H9 (cell line): Measurements from ENCODE around the gene SLC29A1. TPM values are rescaled to one million over a fixed set of nuclear protein-coding genes. Genes with fewer than 3 reads are reported as not detected.

Experiments used
- DNase-seq: peaks from one replicate; pipeline ENCODE4 v3.0.0-alpha.2; 2017
- H2AFZ ChIP-seq: one replicate; pipeline ENCODE4 v1.6.1; 2013; ENCODE audit warnings: mild to moderate bottlenecking, low read length, control low read depth, moderate library complexity
- H2AK5ac ChIP-seq: 2 replicates; pipeline ENCODE4 v1.6.1; 2013; ENCODE audit warnings: low read length, control low read depth, mixed read lengths; ENCODE audit not compliant: insufficient read length
- H2BK120ac ChIP-seq: one replicate; pipeline ENCODE4 v1.6.1; 2013; ENCODE audit warnings: low read depth, mild to moderate bottlenecking, low read length, control low read depth, inconsistent platforms; ENCODE audit not compliant: poor library complexity, severe bottlenecking
- H2BK12ac ChIP-seq: 2 replicates; pipeline ENCODE4 v1.6.1; 2013; ENCODE audit warnings: low read length, control low read depth, mixed read lengths, low read depth; ENCODE audit not compliant: insufficient read length
- H2BK15ac ChIP-seq: 2 replicates; pipeline ENCODE4 v1.6.1; 2013; ENCODE audit warnings: low read depth, low read length, control low read depth
- H2BK20ac ChIP-seq: one replicate; pipeline ENCODE4 v1.6.1; 2013; ENCODE audit warnings: low read depth, mild to moderate bottlenecking, low read length, control low read depth, inconsistent platforms; ENCODE audit not compliant: poor library complexity, severe bottlenecking
- H2BK5ac ChIP-seq: 2 replicates; pipeline ENCODE4 v1.6.1; 2013; ENCODE audit warnings: low read length, control low read depth, mixed read lengths; ENCODE audit not compliant: insufficient read length
- H3K14ac ChIP-seq: 2 replicates; pipeline ENCODE4 v1.6.1; 2013; ENCODE audit warnings: low read length, control low read depth; ENCODE audit not compliant: insufficient read depth
- H3K18ac ChIP-seq: 2 replicates; pipeline ENCODE4 v1.6.1; 2013; ENCODE audit warnings: low read depth, mild to moderate bottlenecking, mixed read lengths, low read length, control low read depth; ENCODE audit not compliant: insufficient read length
- H3K23ac ChIP-seq: 2 replicates; pipeline ENCODE4 v1.6.1; 2013; ENCODE audit warnings: low read length, control low read depth, mixed read lengths, low read depth; ENCODE audit not compliant: insufficient read length
- H3K23me2 ChIP-seq: 2 replicates; pipeline ENCODE4 v1.6.1; 2013; ENCODE audit warnings: low read depth, mild to moderate bottlenecking, mixed read lengths, low read length, control low read depth; ENCODE audit not compliant: insufficient read length, poor library complexity, severe bottlenecking
- H3K27ac ChIP-seq: 2 replicates; pipeline ENCODE4 v1.5.1; 2013; ENCODE audit warnings: low read length, control low read depth, mixed read lengths, low read depth; ENCODE audit not compliant: insufficient read length
- H3K27me3 ChIP-seq: 2 replicates; pipeline ENCODE4 v1.6.1; 2013; ENCODE audit warnings: low read length, control low read depth, inconsistent platforms; ENCODE audit not compliant: insufficient read depth
- H3K4ac ChIP-seq: 2 replicates; pipeline ENCODE4 v1.6.1; 2013; ENCODE audit warnings: low read depth, mild to moderate bottlenecking, control low read depth, inconsistent platforms, low read length, moderate library complexity
- H3K4me1 ChIP-seq: 2 replicates; pipeline ENCODE4 v1.6.1; 2013; ENCODE audit warnings: low read length, control low read depth, inconsistent platforms; ENCODE audit not compliant: insufficient read depth
- H3K4me2 ChIP-seq: 2 replicates; pipeline ENCODE4 v1.6.1; 2013; ENCODE audit warnings: low read length, control low read depth, mixed read lengths; ENCODE audit not compliant: insufficient read length, insufficient read depth
- H3K56ac ChIP-seq: 2 replicates; pipeline ENCODE4 v1.6.1; 2013; ENCODE audit warnings: low read depth, mild to moderate bottlenecking, mixed read lengths, low read length, control low read depth; ENCODE audit not compliant: insufficient read length
- H3K79me1 ChIP-seq: 2 replicates; pipeline ENCODE4 v1.6.1; 2013; ENCODE audit warnings: low read depth, mild to moderate bottlenecking, moderate library complexity, low read length, control low read depth, inconsistent platforms; ENCODE audit not compliant: insufficient read depth, poor library complexity, severe bottlenecking
- H3K79me2 ChIP-seq: 2 replicates; pipeline ENCODE4 v1.6.1; 2013; ENCODE audit warnings: low read length, control low read depth, inconsistent platforms; ENCODE audit not compliant: insufficient read depth
- H3K9ac ChIP-seq: 2 replicates; pipeline ENCODE4 v1.6.1; 2013; ENCODE audit warnings: low read length, control low read depth, mixed read lengths; ENCODE audit not compliant: insufficient read length; ENCODE audit errors: extremely low read depth
- H3K9me3 ChIP-seq: one replicate; pipeline ENCODE4 v1.6.1; 2013; ENCODE audit warnings: low read depth, low read length, inconsistent platforms; ENCODE audit not compliant: control insufficient read depth
- H3T11ph ChIP-seq: one replicate; pipeline ENCODE4 v1.6.1; 2013; ENCODE audit warnings: mild to moderate bottlenecking, low read length, control low read depth, inconsistent platforms
- H4K20me1 ChIP-seq: one replicate; pipeline ENCODE4 v1.6.1; 2013; ENCODE audit not compliant: control insufficient read depth, insufficient read length, insufficient read depth
- H4K5ac ChIP-seq: 2 replicates; pipeline ENCODE4 v1.6.1; 2013; ENCODE audit warnings: low read depth, mild to moderate bottlenecking, mixed read lengths, low read length, control low read depth; ENCODE audit not compliant: insufficient read length
- H4K8ac ChIP-seq: replicated peaks from 2 replicates; pipeline ENCODE4 v1.6.1; 2013; ENCODE audit warnings: low read length, control low read depth, mixed read lengths, low read depth; ENCODE audit not compliant: insufficient read length
- H4K91ac ChIP-seq: 2 replicates; pipeline ENCODE4 v1.6.1; 2013; ENCODE audit warnings: low read depth, mild to moderate bottlenecking, moderate library complexity, mixed read lengths, low read length, control low read depth; ENCODE audit not compliant: insufficient read length
- H3K27ac Mint-ChIP-seq, 3 experiments: 2 replicates in 2 of 3; 3 replicates in 1 of 3; pipeline ENCODE4 v1.8.0; 2020 to 2021; ENCODE audit warnings: mixed read lengths in 3 of 3, mild to moderate bottlenecking in 1 of 3, moderate library complexity in 1 of 3
- H3K27me3 Mint-ChIP-seq: 2 replicates; pipeline ENCODE4 v1.8.0; 2021; ENCODE audit warnings: low read depth, mild to moderate bottlenecking, moderate library complexity, mixed read lengths
- H3K36me3 Mint-ChIP-seq, 3 experiments: 2 replicates in 2 of 3; 3 replicates in 1 of 3; pipeline ENCODE4 v1.8.0; 2020 to 2021; ENCODE audit warnings: low read depth in 3 of 3, mixed read lengths in 3 of 3; ENCODE audit not compliant: insufficient read depth in 1 of 3
- H3K4me1 Mint-ChIP-seq, 2 experiments: 2 replicates each; pipeline ENCODE4 v1.8.0; 2020; ENCODE audit warnings: mixed read lengths in 2 of 2
- H3K4me3 Mint-ChIP-seq, 2 experiments: 2 replicates in 1 of 2; 3 replicates in 1 of 2; pipeline ENCODE4 v1.8.0; 2020 to 2021; ENCODE audit warnings: mild to moderate bottlenecking in 2 of 2, mixed read lengths in 2 of 2, moderate library complexity in 1 of 2
- H3K9me3 Mint-ChIP-seq, 2 experiments: 2 replicates in 1 of 2; 3 replicates in 1 of 2; pipeline ENCODE4 v1.8.0; 2020; ENCODE audit warnings: mild to moderate bottlenecking in 2 of 2, mixed read lengths in 2 of 2, moderate library complexity in 1 of 2
- WGBS: extraction: QIAGEN DNeasy Blood & Tissue Kit; methylation state at CpG from one replicate; pipeline ENCODE4 v1.1.7; 2013; ENCODE audit warnings: missing lambda C conversion rate, low lambda C conversion rate, mixed read lengths; ENCODE audit not compliant: insufficient read length; ENCODE audit errors: extremely low coverage; 5-methylcytosine and 5-hydroxymethylcytosine counted together
- total RNA-seq: library from RNA; stranded (reverse); gene quantifications from 2 replicates; pipeline ENCODE4 v1.2.1, GENCODE V29; 2021
- TF ChIP-seq, protein P1 (sequence below): fragments of 200-600 bp; sonication (generic); conservative IDR thresholded peaks from 3 replicates; pipeline ENCODE4 v1.8.0; 2021; ENCODE audit warnings: antibody characterized with exemption, mild to moderate bottlenecking

The SLC29A1 gene
- total RNA-seq, 1 experiment from 2014 or later, result 124 TPM

DNA sequence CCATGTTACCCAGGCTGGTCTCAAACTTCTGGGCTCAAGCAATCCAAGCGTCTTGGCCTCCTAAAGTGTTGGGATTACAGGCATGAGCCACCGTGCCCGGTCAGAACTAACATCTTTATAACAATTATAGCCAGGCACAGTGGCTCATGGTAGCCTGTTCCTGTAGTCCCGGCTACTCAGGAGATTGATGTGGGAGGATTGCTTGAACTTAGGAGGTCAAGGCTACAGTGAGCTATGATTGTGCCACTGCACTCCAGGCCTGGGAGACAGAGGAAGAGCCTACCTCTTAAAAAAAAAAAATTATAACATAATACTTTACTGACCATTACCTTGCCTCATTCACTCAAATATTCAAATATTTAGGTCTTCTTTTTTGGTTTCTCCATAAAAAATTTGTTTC is 23.5 kb upstream of the SLC29A1 start:
- DNase-seq, result no peak
- H3K27ac ChIP-seq, result no peak overlapping the region
- H3K4ac ChIP-seq, result no peak overlapping the region
- TF ChIP-seq, protein P1, sequence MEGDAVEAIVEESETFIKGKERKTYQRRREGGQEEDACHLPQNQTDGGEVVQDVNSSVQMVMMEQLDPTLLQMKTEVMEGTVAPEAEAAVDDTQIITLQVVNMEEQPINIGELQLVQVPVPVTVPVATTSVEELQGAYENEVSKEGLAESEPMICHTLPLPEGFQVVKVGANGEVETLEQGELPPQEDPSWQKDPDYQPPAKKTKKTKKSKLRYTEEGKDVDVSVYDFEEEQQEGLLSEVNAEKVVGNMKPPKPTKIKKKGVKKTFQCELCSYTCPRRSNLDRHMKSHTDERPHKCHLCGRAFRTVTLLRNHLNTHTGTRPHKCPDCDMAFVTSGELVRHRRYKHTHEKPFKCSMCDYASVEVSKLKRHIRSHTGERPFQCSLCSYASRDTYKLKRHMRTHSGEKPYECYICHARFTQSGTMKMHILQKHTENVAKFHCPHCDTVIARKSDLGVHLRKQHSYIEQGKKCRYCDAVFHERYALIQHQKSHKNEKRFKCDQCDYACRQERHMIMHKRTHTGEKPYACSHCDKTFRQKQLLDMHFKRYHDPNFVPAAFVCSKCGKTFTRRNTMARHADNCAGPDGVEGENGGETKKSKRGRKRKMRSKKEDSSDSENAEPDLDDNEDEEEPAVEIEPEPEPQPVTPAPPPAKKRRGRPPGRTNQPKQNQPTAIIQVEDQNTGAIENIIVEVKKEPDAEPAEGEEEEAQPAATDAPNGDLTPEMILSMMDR, result no peak
- H3K23me2 ChIP-seq, result no peaks in the 10 kb centered on the region
- no peaks in the 10 kb centered on the region for H3K27me3 ChIP-seq
- H3K18ac ChIP-seq, result no peak overlapping the region
- H2BK5ac ChIP-seq, result no peak overlapping the region
- Mint-ChIP-seq H3K27me3 (no peaks in the 10 kb centered on the region; the same call in 1 of the 2 replicates), H3K4me3 (no peak overlapping the region), H3K4me1 (peaks cover 41 to 43% of the 10 kb centered on the region in 2 experiments), H3K27ac (no peak overlapping the region), H3K36me3 (no peaks in the 10 kb centered on the region), H3K9me3 (no peaks in the 10 kb centered on the region)
- H2BK20ac ChIP-seq, result no peak overlapping the region
- H2BK120ac ChIP-seq, result no peak overlapping the region
- no peak overlapping the region for H3K23ac ChIP-seq
- no peak overlapping the region for H3K9ac ChIP-seq
- H3K4me2 ChIP-seq, result no peak overlapping the region
- no peak overlapping the region for H2BK15ac ChIP-seq
- no peak overlapping the region for H2BK12ac ChIP-seq
- peaks cover 18% of the 10 kb centered on the region; the same call in 1 of the 2 replicates for H3K4me1 ChIP-seq
- H2AK5ac ChIP-seq, result no peak overlapping the region
- no peak overlapping the region for H3T11ph ChIP-seq
- no peak overlapping the region for H2AFZ ChIP-seq
- no peak overlapping the region for H3K56ac ChIP-seq
- H3K79me1 ChIP-seq, result no peaks in the 10 kb centered on the region
- H4K5ac ChIP-seq, result no peak overlapping the region
- H3K14ac ChIP-seq, result no peak overlapping the region
- H4K91ac ChIP-seq, result no peak overlapping the region
- WGBS, result no CpG with 5 or more reads among the region's 4 CpGs
- H3K9me3 ChIP-seq, result no peaks in the 10 kb centered on the region
- H3K79me2 ChIP-seq, result no peaks in the 10 kb centered on the region
- peaks cover 3% of the 10 kb centered on the region for H4K20me1 ChIP-seq
- H4K8ac ChIP-seq, result no peak overlapping the region
